Endothelial cell of umbilical vein (primary cell): ENCODE measurements around the gene TEX12.

Experiments
- EZH2 ChIP-seq: IDR thresholded peaks from 2 replicates; pipeline ENCODE4 v1.6.1; 2012; ENCODE audit warnings: borderline replicate concordance, low read depth, mild to moderate bottlenecking, moderate library complexity, low read length, inconsistent platforms; ENCODE audit not compliant: severe bottlenecking
- JUN ChIP-seq: IDR thresholded peaks from 2 replicates; pipeline ENCODE4 v1.6.1; 2011; ENCODE audit warnings: borderline replicate concordance, low read depth; ENCODE audit not compliant: insufficient read length, insufficient read depth
- MAX ChIP-seq: IDR thresholded peaks from 2 replicates; pipeline ENCODE4 v1.6.1; 2011; ENCODE audit not compliant: insufficient read depth, insufficient read length
- POLR2A ChIP-seq: IDR thresholded peaks from 2 replicates; pipeline ENCODE4 v1.6.1; 2012; ENCODE audit warnings: low read depth, mild to moderate bottlenecking, control low read depth, low read length
- POLR2AphosphoS5 ChIP-seq: IDR thresholded peaks from 2 replicates; pipeline ENCODE4 v1.6.1; 2012; ENCODE audit warnings: low read depth, mild to moderate bottlenecking, control low read depth, low read length, moderate library complexity; ENCODE audit not compliant: insufficient read depth
- TF ChIP-seq, protein P1 (sequence below), 2 donors: IDR thresholded peaks; 1 replicate in 1 of 2; 2 replicates in 1 of 2; pipeline ENCODE4 v1.5.1; 2011; ENCODE audit warnings: low read length in 2 of 2, mild to moderate bottlenecking in 2 of 2, moderate library complexity in 2 of 2, control low read depth in 1 of 2, inconsistent platforms in 1 of 2, low read depth in 1 of 2; ENCODE audit not compliant: insufficient read depth in 1 of 2; ENCODE audit errors: extremely low read depth in 1 of 2

GRCh38 chr11:112161012-112161411 is 6.2 kb upstream of the TEX12 start:
- TF ChIP-seq, protein P1, sequence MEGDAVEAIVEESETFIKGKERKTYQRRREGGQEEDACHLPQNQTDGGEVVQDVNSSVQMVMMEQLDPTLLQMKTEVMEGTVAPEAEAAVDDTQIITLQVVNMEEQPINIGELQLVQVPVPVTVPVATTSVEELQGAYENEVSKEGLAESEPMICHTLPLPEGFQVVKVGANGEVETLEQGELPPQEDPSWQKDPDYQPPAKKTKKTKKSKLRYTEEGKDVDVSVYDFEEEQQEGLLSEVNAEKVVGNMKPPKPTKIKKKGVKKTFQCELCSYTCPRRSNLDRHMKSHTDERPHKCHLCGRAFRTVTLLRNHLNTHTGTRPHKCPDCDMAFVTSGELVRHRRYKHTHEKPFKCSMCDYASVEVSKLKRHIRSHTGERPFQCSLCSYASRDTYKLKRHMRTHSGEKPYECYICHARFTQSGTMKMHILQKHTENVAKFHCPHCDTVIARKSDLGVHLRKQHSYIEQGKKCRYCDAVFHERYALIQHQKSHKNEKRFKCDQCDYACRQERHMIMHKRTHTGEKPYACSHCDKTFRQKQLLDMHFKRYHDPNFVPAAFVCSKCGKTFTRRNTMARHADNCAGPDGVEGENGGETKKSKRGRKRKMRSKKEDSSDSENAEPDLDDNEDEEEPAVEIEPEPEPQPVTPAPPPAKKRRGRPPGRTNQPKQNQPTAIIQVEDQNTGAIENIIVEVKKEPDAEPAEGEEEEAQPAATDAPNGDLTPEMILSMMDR (IDR thresholded peaks at IDR 0.05; ENCODE audit: extremely low read depth in 1 of 2, insufficient read depth in 1 of 2, low read depth in 1 of 2, low read length in 2 of 2): no peak
- no peak for TF ChIP-seq JUN
- no peak for TF ChIP-seq POLR2AphosphoS5
- no peak for TF ChIP-seq POLR2A
- TF ChIP-seq EZH2: no peak
- TF ChIP-seq MAX: no peak
